Ovary (tissue), 9 donors: ENCODE data around the gene DNAAF5. TPM values are rescaled to one million over a fixed set of nuclear protein-coding genes. Genes with fewer than 3 reads are reported as not detected.

Experiments used
- DNase-seq, 5 donors: peaks; one replicate each; pipeline ENCODE4 v3.0.0-alpha.2; 2019 to 2020
- H3K27ac ChIP-seq, 2 donors: fragments of 200-600 bp; one replicate each; pipeline versions ENCODE4 v1.5.1 to v1.8.0; 2019 to 2022
- H3K27me3 ChIP-seq: fragments of 200-600 bp; one replicate; pipeline ENCODE4 v1.8.0; 2022
- H3K36me3 ChIP-seq: fragments of 200-600 bp; sonication (generic); one replicate; pipeline ENCODE4 v1.5.1; 2019
- H3K4me1 ChIP-seq: one replicate; pipeline ENCODE4 v1.8.1; 2013; ENCODE audit warnings: mild to moderate bottlenecking, moderate library complexity; ENCODE audit not compliant: insufficient read depth
- H3K4me3 ChIP-seq: fragments of 200-600 bp; sonication (generic); one replicate; pipeline ENCODE4 v1.5.1; 2017
- H3K9me3 ChIP-seq, 2 donors: fragments of 200-600 bp in 1 of 2; sonication (generic) in 1 of 2; one replicate each; pipeline versions ENCODE4 v1.5.1 to v1.8.1; 2013 to 2019; ENCODE audit warnings: mild to moderate bottlenecking in 1 of 2, moderate library complexity in 1 of 2
- EP300 ChIP-seq: sonication (generic); formaldehyde crosslinking; IDR thresholded peaks from one replicate; pipeline ENCODE4 v1.6.1; 2017; ENCODE audit warnings: antibody characterized with exemption
- POLR2A ChIP-seq: fragments of 450-650 bp; IDR thresholded peaks from one replicate; pipeline ENCODE4 v1.6.1; 2017; ENCODE audit warnings: antibody characterized with exemption, mild to moderate bottlenecking, moderate library complexity
- WGBS, 3 donors: extraction: QIAGEN DNeasy Blood & Tissue Kit in 1 of 3; methylation state at CpG; one replicate each; pipeline versions ENCODE4 v1.1.5 to v1.1.7; 2013 to 2017; 5-methylcytosine and 5-hydroxymethylcytosine counted together
- intact Hi-C, 4 donors: fragments of 100-400 bp; cut with DNase I; formaldehyde crosslinking; loops; one replicate each; pipeline versions ENCODE4 v1.11.0 to v1.15.1; 2022 to 2023
- polyA plus RNA-seq, 2 donors: library from polyadenylated mRNA; stranded (reverse); fragments of 200-250 nt in 1 of 2; fragments of 350-450 nt in 1 of 2; fragmentation: Illumina TruSeq in 1 of 2; extraction: RNeasy Lipid Tissue Mini Kit (QIAGEN cat#74804) in 1 of 2; gene quantifications; one replicate each; pipeline ENCODE4 v1.2.3, GENCODE V29; 2013 to 2014
- total RNA-seq, 7 donors: library from RNA; depleted of rRNA in 2 of 7; stranded (reverse); fragments of >200 nt in 2 of 7; fragmentation: NEBNext Ultra II Directional in 3 of 7; extraction: Animal tissue kit (Norgen Biotek cat#: 25700) in 3 of 7; gene quantifications; one replicate each; pipeline versions ENCODE4 v1.1.0 to v1.2.4, GENCODE V29; 2016 to 2023
- TF ChIP-seq, protein P1 (sequence below), 3 donors: fragments of 450-650 bp in 2 of 3; fragments of 200-600 bp in 1 of 3; IDR thresholded peaks; one replicate each; pipeline versions ENCODE4 v1.5.1 to v1.8.0; 2016 to 2022; ENCODE audit warnings: antibody characterized with exemption in 3 of 3, mild to moderate bottlenecking in 1 of 3
- donor health status: DM: no; HTN: no; CAD: no; lungs with moderate emphysema.
- donor health status: DM: no; HTN: no; CAD: no.
- donor health status: Bipolar disorder and iron deficiency.
- donor health status: DM: yes; HTN: yes; CAD: no.
- donor health status: DM: no; HTN: no; CAD: no.
- donor health status: DM: yes; HTN: yes; CAD: no.

The DNAAF5 gene
- total and polyA plus RNA-seq, 9 donors: 12.9 to 41.0 (median 21.3) TPM

DNA sequence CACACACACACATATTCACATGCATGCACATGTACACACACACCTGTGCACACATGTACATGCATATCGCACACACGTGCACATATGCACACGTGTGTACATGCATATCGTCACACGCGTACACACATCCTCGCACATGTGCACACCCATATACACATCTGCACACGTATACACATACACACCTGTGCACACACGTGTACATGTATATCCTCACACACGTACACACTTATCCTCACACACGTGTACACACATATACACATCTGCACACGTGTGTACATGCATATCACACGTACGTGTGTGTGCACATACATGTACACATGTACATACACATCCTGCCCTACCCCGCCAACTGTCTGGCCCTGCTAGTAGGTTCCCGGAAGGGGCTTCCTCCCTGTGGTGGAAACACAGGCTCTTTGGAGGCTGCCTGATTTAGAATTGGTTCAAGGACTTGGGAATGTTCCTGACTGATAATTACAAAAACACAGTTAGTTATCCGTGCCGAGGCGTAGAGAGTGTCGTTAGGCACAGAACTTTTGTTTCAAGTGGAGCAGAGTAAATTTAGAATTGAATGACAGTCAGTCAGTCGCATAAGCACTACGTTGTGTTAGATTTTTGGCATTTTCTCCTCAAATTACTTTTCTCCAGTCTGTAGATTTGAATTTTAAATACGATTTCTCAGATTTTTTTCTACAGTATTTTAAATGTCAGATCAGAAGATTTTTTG, 19.1 kb downstream of the DNAAF5 start:
- 61 to 81% (median 68%) methylated on average over 23 of the region's 23 CpGs for WGBS, 3 donors
- Histone ChIP-seq H3K27me3 (no peaks in the 10 kb centered on the region), H3K27ac (no peak overlapping the region), H3K4me1 (no peaks in the 10 kb centered on the region), H3K4me3 (no peak overlapping the region), H3K36me3 (no peaks in the 10 kb centered on the region), H3K9me3 (no peaks in the 10 kb centered on the region)
- TF ChIP-seq, protein P1, sequence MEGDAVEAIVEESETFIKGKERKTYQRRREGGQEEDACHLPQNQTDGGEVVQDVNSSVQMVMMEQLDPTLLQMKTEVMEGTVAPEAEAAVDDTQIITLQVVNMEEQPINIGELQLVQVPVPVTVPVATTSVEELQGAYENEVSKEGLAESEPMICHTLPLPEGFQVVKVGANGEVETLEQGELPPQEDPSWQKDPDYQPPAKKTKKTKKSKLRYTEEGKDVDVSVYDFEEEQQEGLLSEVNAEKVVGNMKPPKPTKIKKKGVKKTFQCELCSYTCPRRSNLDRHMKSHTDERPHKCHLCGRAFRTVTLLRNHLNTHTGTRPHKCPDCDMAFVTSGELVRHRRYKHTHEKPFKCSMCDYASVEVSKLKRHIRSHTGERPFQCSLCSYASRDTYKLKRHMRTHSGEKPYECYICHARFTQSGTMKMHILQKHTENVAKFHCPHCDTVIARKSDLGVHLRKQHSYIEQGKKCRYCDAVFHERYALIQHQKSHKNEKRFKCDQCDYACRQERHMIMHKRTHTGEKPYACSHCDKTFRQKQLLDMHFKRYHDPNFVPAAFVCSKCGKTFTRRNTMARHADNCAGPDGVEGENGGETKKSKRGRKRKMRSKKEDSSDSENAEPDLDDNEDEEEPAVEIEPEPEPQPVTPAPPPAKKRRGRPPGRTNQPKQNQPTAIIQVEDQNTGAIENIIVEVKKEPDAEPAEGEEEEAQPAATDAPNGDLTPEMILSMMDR (IDR thresholded peaks at IDR 0.05): no peak
- TF ChIP-seq EP300 (no peak), POLR2A (no peak)
- intact Hi-C loops: no loop called here
- peak in 4 of 5 donors; percentile 2 to 17 (median 12) for DNase-seq

DNA sequence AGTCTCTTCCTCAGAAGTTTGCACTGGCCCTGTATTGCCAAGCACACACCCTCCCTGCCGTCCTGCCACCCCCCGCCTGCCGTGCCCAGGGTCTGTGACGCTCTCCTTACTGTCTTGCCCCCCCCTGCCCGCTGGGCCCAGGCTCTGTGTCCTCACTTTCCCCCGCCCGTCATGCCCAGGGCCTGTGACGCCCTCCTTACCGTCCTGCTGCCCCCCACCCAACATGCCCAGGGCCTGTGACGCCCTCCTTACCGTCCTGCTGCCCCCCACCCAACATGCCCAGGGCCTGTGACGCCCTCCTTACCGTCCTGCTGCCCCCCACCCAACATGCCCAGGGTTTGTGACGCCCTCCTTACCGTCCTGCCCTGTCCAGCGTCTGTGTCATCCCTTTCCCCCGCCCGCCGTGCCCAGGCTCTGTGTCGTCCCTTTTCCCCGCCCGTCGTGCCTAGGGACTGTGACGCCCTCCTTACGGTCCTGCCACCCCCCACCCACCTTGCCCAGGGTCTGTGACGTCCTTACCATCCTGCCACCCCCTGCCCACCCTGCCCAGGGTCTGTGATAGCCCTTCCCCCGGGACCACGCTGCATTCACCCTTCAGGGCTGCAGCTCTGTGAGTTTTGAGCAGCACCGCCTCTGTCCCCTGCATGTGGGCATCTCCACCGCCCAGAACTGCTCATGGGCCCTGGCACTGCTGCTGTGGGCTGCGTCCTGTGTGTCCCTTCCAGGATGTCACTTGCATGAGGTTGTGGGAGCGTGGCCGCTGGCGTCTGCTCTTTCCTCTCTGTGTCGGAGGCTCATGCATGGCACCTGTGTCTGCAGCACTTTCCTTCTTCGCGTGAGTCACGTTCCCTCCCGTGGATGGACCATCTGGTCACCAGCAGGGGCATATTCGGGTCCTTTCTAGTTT, 19.9 kb downstream of the DNAAF5 start:
- H3K27ac ChIP-seq: no peak overlapping the region
- WGBS, 3 donors: 90 to 94% (median 91%) methylated on average over 38 to 40 of the region's 40 CpGs
- intact Hi-C loops: no loop called here
- no peak overlapping the region for H3K4me3 ChIP-seq
- DNase-seq: peak in 4 of 5 donors; percentile 6 to 30 (median 14)
- H3K4me1 ChIP-seq: no peaks in the 10 kb centered on the region
- TF ChIP-seq, protein P1 (IDR thresholded peaks at IDR 0.05): no peak
- no peak for TF ChIP-seq POLR2A
- no peak for TF ChIP-seq EP300
- no peaks in the 10 kb centered on the region for H3K27me3 ChIP-seq
- H3K9me3 ChIP-seq: no peaks in the 10 kb centered on the region
- H3K36me3 ChIP-seq: no peaks in the 10 kb centered on the region

DNA sequence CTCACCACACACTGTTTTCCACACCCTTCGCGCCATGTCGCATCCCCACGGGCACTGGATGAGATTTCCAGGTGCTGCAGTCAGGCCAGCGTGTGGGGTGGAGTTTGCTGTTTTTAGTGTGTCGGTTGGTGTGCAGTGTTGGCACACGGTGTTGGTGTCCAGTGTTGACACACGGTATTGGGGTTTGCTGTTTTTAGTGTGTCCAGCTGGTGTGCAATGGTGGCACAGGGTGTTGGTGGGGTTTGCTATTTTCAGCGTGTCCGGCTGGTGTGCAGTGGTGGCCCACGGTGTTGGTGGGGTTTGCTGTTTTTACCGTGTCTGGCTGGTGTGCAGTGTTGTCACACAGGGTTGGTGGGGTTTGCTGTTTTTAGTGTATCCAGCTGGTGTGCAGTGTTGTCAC, 20.7 kb downstream of the DNAAF5 start:
- intact Hi-C loops: no loop called here
- TF ChIP-seq EP300 (no peak), POLR2A (no peak)
- TF ChIP-seq, protein P1 (IDR thresholded peaks at IDR 0.05): no peak

DNA sequence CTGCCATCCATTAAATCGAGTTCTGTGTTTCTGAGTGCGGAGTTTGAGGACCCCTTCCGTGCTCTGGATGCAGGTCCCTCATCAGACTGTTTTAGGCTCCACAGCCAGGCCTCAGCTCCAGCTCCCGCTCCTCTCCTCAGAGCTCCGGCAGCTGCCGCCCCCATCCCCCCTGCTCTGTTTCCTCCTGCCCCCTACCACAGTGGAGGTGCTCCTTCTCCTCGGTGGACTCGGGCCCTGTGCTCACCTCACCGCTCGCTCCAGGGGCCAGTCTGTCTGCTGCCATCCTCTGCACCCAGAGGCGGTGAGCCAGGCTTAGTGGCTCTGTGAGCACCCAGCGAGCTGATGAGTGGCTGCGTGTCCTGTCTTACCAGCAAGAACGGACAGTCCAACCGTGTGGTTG, 21.9 kb downstream of the DNAAF5 start:
- TF ChIP-seq POLR2A (no peak), EP300 (no peak)
- TF ChIP-seq, protein P1 (IDR thresholded peaks at IDR 0.05): no peak
- no peaks in the 10 kb centered on the region for H3K36me3 ChIP-seq
- H3K4me1 ChIP-seq: no peaks in the 10 kb centered on the region
- H3K27ac ChIP-seq: no peak overlapping the region
- peak in 4 of 5 donors; percentile 2 to 26 (median 13) for DNase-seq
- intact Hi-C loops: no loop called here
- no peak overlapping the region for H3K4me3 ChIP-seq
- WGBS, 3 donors: 94 to 96% (median 96%) methylated on average over 15 of the region's 15 CpGs
- H3K9me3 ChIP-seq: no peaks in the 10 kb centered on the region
- H3K27me3 ChIP-seq: no peaks in the 10 kb centered on the region

More for the DNA sequence above, 20.7 kb downstream of the DNAAF5 start:
- Histone ChIP-seq H3K36me3 (no peaks in the 10 kb centered on the region), H3K4me3 (no peak overlapping the region), H3K4me1 (no peaks in the 10 kb centered on the region), H3K9me3 (no peaks in the 10 kb centered on the region), H3K27ac (no peak overlapping the region), H3K27me3 (no peaks in the 10 kb centered on the region)
- peak in 2 of 5 donors; percentile 3 to 14 for DNase-seq
- 87 to 93% (median 91%) methylated on average over 12 of the region's 12 CpGs for WGBS, 3 donors
